Measurements from ENCODE around the gene UBTFL1.
"Not testable (repeated sequence)": the region's sequence is repeated elsewhere in the genome, so short reads cannot be mapped to it uniquely, and the experiment has no call there.

GRCh38 chr11:90085650-90086049 lies at the start of gene UBTFL1:
- TF ChIP-seq SNAI2 (CRISPR knock-in tag; IDR thresholded peaks at IDR 0.05); POU6F1 (CRISPR knock-in tag; IDR thresholded peaks at IDR 0.05; ENCODE audit: borderline replicate concordance, low read depth); ZNF8 (CRISPR knock-in tag; IDR thresholded peaks at IDR 0.05); CREB5 (CRISPR knock-in tag; IDR thresholded peaks at IDR 0.05; ENCODE audit: low read depth); ARNTL (CRISPR knock-in tag; IDR thresholded peaks at IDR 0.05; ENCODE audit: borderline replicate concordance, low read depth): not testable (repeated sequence)
